ENCODE data around the gene IGSF1.
"Not testable (repeated sequence)": the region's sequence is repeated elsewhere in the genome, so short reads cannot be mapped to it uniquely, and the experiment has no call there.

IGSF1 gene

GRCh38 chrX:131262200-131262599 is 26.9 kb downstream of the IGSF1 start:
- no peak for DNase-seq (ENCODE audit: extremely low read depth, low read depth)
- TF ChIP-seq CTCF (IDR thresholded peaks at IDR 0.05; ENCODE audit: low read depth, low read length) = no peak

DNA sequence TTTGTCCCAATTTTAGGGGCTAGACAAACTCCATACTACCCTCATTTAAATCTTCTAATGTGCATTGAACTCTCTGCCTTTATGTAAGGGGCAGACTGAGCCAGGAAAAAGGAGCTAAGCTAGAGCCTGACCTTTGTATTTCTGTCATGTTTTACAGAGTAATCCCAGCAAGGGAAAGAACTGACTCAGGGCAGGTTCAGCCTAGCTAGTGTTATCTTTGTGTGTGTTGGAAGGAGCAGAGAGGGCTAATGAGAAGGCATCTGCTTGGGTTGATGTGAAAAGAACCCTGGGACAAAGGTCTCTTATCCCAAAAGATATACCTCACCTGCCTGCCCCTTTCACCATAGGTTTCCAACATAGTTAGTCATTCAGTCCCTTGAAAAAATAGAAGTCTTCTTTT is 31.7 kb downstream of the IGSF1 start:
- no peak for TF ChIP-seq CTCF (IDR thresholded peaks at IDR 0.05; ENCODE audit: low read depth, low read length)
- DNase-seq (ENCODE audit: extremely low read depth, low read depth) = no peak

GRCh38 chrX:131250984-131251738 is 37.9 kb downstream of the IGSF1 start:
- DNase-seq (ENCODE audit: extremely low read depth, low read depth) = not testable (repeated sequence)

GRCh38 chrX:131239057-131239456 is 50.0 kb downstream of the IGSF1 start:
- no peak for TF ChIP-seq CTCF (IDR thresholded peaks at IDR 0.05; ENCODE audit: low read depth, low read length)
- no peak for DNase-seq (ENCODE audit: extremely low read depth, low read depth)

GRCh38 chrX:131237363-131237762 is 51.7 kb downstream of the IGSF1 start:
- no peak for DNase-seq (ENCODE audit: extremely low read depth, low read depth)
- TF ChIP-seq CTCF (IDR thresholded peaks at IDR 0.05; ENCODE audit: low read depth, low read length) = no peak

DNA sequence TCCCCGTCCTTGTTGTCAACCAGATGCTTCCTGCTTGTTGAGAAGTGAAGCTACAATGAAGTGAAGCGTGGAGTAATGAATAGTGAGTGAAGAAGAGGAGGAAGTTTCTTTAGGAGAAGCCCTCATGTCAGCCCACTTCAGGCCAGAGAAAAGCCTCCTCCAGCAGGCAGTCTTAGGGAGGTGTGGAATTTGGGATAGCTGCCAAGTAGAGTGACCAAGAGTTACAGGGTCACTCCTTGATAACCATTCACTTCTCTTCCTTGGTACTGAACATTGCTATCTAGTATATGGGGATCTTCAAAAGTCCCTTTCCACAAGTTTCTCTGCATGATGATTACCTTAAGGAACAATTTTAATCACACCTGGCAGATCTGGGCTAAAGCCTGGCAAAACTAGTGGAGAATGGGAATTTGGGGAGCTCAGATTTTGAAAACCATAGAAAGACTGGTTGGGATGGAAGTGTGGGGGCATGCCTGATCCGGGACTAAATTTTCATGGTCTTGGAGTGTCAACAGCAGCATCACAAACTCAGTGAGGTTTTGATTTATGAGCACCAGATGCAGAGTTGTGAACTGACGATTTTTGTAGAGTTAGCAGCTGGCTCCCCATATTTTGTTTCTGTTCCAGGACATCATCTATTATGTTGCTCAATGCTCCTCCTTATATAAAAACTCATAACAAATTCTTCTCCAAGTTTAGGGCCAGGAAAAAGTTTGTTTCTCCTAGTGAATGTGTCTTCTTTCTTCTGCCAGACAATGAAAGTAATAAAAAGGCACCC is 53.1 kb downstream of the IGSF1 start:
- no peak for DNase-seq (ENCODE audit: extremely low read depth, low read depth)
- no peak for TF ChIP-seq CTCF (IDR thresholded peaks at IDR 0.05; ENCODE audit: low read depth, low read length)

- DNase-seq (ENCODE audit: extremely low read depth, low read depth) = no peak
- no peak for TF ChIP-seq CTCF (IDR thresholded peaks at IDR 0.05; ENCODE audit: low read depth, low read length)
Observed at GRCh38 chrX:131227608-131228007, 61.5 kb downstream of the IGSF1 start.
